PC-9 (cell line): ENCODE measurements around the gene MCM8.

ENCODE experiments used
- CTCF ChIP-seq: fragments of 200-600 bp; sonication (generic); conservative IDR thresholded peaks from 2 replicates; pipeline ENCODE4 v1.6.1; 2017; ENCODE audit warnings: mixed run types, antibody characterized with exemption, mild to moderate bottlenecking, moderate library complexity
- EZH2 ChIP-seq: fragments of 200-600 bp; sonication (generic); IDR thresholded peaks from 2 replicates; pipeline ENCODE4 v1.8.0; 2017; ENCODE audit warnings: antibody characterized with exemption, low read depth

- no peak for TF ChIP-seq EZH2
- no peak for TF ChIP-seq CTCF
These were observed 19.0 kb downstream of the MCM8 start for GRCh38 chr20:5969348-5969935.
